Measurements from ENCODE around the gene KCTD8. TPM values are rescaled to one million over a fixed set of nuclear protein-coding genes. Genes with fewer than 3 reads are reported as not detected.

KCTD8 gene
- total RNA-seq, 1 experiment from 2014 or later: not detected

GRCh38 chr4:44147571-44148075 lies 301.0 kb downstream of the KCTD8 start:
- CTCF ChIA-PET: no interaction called here
- Mint-ChIP-seq H3K9me3 (ENCODE audit: low read depth, unreplicated experiment) (peaks cover 18% of the 10 kb centered on the region), H3K36me3 (ENCODE audit: insufficient read depth, unreplicated experiment) (no peaks in the 10 kb centered on the region), H3K4me1 (ENCODE audit: low read depth, unreplicated experiment) (no peaks in the 10 kb centered on the region), H3K4me3 (ENCODE audit: low read depth, unreplicated experiment) (no peak overlapping the region), H3K27me3 (ENCODE audit: unreplicated experiment) (no peaks in the 10 kb centered on the region), H3K27ac (ENCODE audit: unreplicated experiment) (no peak overlapping the region)
- DNase-seq: no peak
- no peak for TF ChIP-seq CTCF (IDR thresholded peaks at IDR 0.05; ENCODE audit: unreplicated experiment)
- no TSS peak for BruUV-seq (replicated peaks)
- intact Hi-C loops (cut with micrococcal nuclease; ENCODE audit: unreplicated experiment): no loop called here

GRCh38 chr4:44146516-44146915 lies 302.1 kb downstream of the KCTD8 start:
- Mint-ChIP-seq H3K9me3 (ENCODE audit: low read depth, unreplicated experiment) (peaks cover 18% of the 10 kb centered on the region), H3K4me1 (ENCODE audit: low read depth, unreplicated experiment) (no peaks in the 10 kb centered on the region), H3K27me3 (ENCODE audit: unreplicated experiment) (no peaks in the 10 kb centered on the region), H3K36me3 (ENCODE audit: insufficient read depth, unreplicated experiment) (no peaks in the 10 kb centered on the region), H3K4me3 (ENCODE audit: low read depth, unreplicated experiment) (no peak overlapping the region), H3K27ac (ENCODE audit: unreplicated experiment) (no peak overlapping the region)
- intact Hi-C loops (cut with micrococcal nuclease; ENCODE audit: unreplicated experiment): no loop called here
- no peak for DNase-seq
- TF ChIP-seq CTCF (IDR thresholded peaks at IDR 0.05; ENCODE audit: unreplicated experiment): no peak
- CTCF ChIA-PET: no interaction called here
- BruUV-seq (replicated peaks): no TSS peak

GRCh38 chr4:44145868-44146267 lies 302.7 kb downstream of the KCTD8 start:
- intact Hi-C loops (cut with micrococcal nuclease; ENCODE audit: unreplicated experiment): no loop called here
- peaks cover 17% of the 10 kb centered on the region for H3K9me3 Mint-ChIP-seq (ENCODE audit: low read depth, unreplicated experiment)
- no peaks in the 10 kb centered on the region for H3K36me3 Mint-ChIP-seq (ENCODE audit: insufficient read depth, unreplicated experiment)
- no peak for TF ChIP-seq CTCF (IDR thresholded peaks at IDR 0.05; ENCODE audit: unreplicated experiment)
- H3K27me3 Mint-ChIP-seq (ENCODE audit: unreplicated experiment): no peaks in the 10 kb centered on the region
- H3K4me3 Mint-ChIP-seq (ENCODE audit: low read depth, unreplicated experiment): no peak overlapping the region
- no TSS peak for BruUV-seq (replicated peaks)
- CTCF ChIA-PET: no interaction called here
- no peak overlapping the region for H3K27ac Mint-ChIP-seq (ENCODE audit: unreplicated experiment)
- H3K4me1 Mint-ChIP-seq (ENCODE audit: low read depth, unreplicated experiment): no peaks in the 10 kb centered on the region
- no peak for DNase-seq

- CTCF ChIA-PET: no interaction called here
- intact Hi-C loops (cut with micrococcal nuclease; ENCODE audit: unreplicated experiment): no loop called here
- peaks cover 17% of the 10 kb centered on the region for H3K9me3 Mint-ChIP-seq (ENCODE audit: low read depth, unreplicated experiment)
- H3K4me3 Mint-ChIP-seq (ENCODE audit: low read depth, unreplicated experiment): no peak overlapping the region
- H3K27me3 Mint-ChIP-seq (ENCODE audit: unreplicated experiment): no peaks in the 10 kb centered on the region
- H3K4me1 Mint-ChIP-seq (ENCODE audit: low read depth, unreplicated experiment): no peaks in the 10 kb centered on the region
- BruUV-seq (replicated peaks): no TSS peak
- H3K27ac Mint-ChIP-seq (ENCODE audit: unreplicated experiment): no peak overlapping the region
- no peak for DNase-seq
- no peak for TF ChIP-seq CTCF (IDR thresholded peaks at IDR 0.05; ENCODE audit: unreplicated experiment)
- H3K36me3 Mint-ChIP-seq (ENCODE audit: insufficient read depth, unreplicated experiment): no peaks in the 10 kb centered on the region
Measured at GRCh38 chr4:44132526-44132925, 316.1 kb downstream of the KCTD8 start.

Other genes with a start within 250 kb of the KCTD8 start
- 0.73 TPM in 1 of 2 replicates, not detected in the other for gene YIPF7, start 202.8 kb upstream of the KCTD8 start, total RNA-seq (2022)
- gene GUF1, start 229.6 kb upstream of the KCTD8 start, total RNA-seq (2022): 12.1 and 12.9 TPM in 2 replicates

Measured in Calu3 (cell line).